Non-pigmented ciliary epithelial cell (primary cell): ENCODE data around the gene ACTN3.
"Not testable (repeated sequence)": the region's sequence is repeated elsewhere in the genome, so short reads cannot be mapped to it uniquely, and the experiment has no call there.

Source experiments
- DNase-seq: peaks from one replicate; pipeline ENCODE4 v3.0.0-alpha.2; 2010; ENCODE audit warnings: low read depth

The ACTN3 gene

GRCh38 chr11:66546368-66546965, at the start of gene ACTN3:
Gene ACTN3 (plus strand): TSS chr11:66546903. CDS start chr11:66546938, 35 bp downstream.
- DNase-seq, result no peak

- DNase-seq, result no peak
Observed at GRCh38 chr11:66497206-66497605, 49.5 kb upstream of the ACTN3 start.

GRCh38 chr11:66498506-66498905, 48.2 kb upstream of the ACTN3 start:
- no peak for DNase-seq

GRCh38 chr11:66505276-66505816, 41.4 kb upstream of the ACTN3 start:
- no peak for DNase-seq

GRCh38 chr11:66509131-66509561, 37.6 kb upstream of the ACTN3 start:
- no peak for DNase-seq

GRCh38 chr11:66510271-66510989, 36.3 kb upstream of the ACTN3 start, which contains the start of gene BBS1:
Gene BBS1 (plus strand): TSS chr11:66510635. CDS start chr11:66510660, 25 bp downstream.
- peak; percentile 20 for DNase-seq

- no peak for DNase-seq
Observed at GRCh38 chr11:66510990-66511339, 35.7 kb upstream of the ACTN3 start.

GRCh38 chr11:66523611-66524010, 23.1 kb upstream of the ACTN3 start:
- DNase-seq, result no peak

GRCh38 chr11:66524304-66525040, 22.2 kb upstream of the ACTN3 start:
- no peak for DNase-seq

GRCh38 chr11:66529069-66529468, 17.6 kb upstream of the ACTN3 start:
- no peak for DNase-seq

GRCh38 chr11:66529655-66530054, 17.0 kb upstream of the ACTN3 start:
- no peak for DNase-seq

GRCh38 chr11:66530927-66531709, 15.6 kb upstream of the ACTN3 start:
- DNase-seq, result no peak

- DNase-seq, result no peak
Observed at GRCh38 chr11:66531841-66532240, 14.9 kb upstream of the ACTN3 start.

GRCh38 chr11:66532784-66533183, 13.9 kb upstream of the ACTN3 start:
- DNase-seq, result no peak

GRCh38 chr11:66539170-66539869, 7.4 kb upstream of the ACTN3 start:
- no peak for DNase-seq

GRCh38 chr11:66539870-66540213, 6.9 kb upstream of the ACTN3 start:
- DNase-seq, result no peak

- DNase-seq, result not testable (repeated sequence)
Observed at GRCh38 chr11:66540598-66540997, 6.1 kb upstream of the ACTN3 start.

- DNase-seq, result no peak
Observed at GRCh38 chr11:66541892-66542291, 4.8 kb upstream of the ACTN3 start.

- DNase-seq, result no peak
Observed at GRCh38 chr11:66542362-66542761, 4.3 kb upstream of the ACTN3 start.

- DNase-seq, result no peak
Observed at GRCh38 chr11:66543263-66544107, 3.2 kb upstream of the ACTN3 start.
